D721Med (cell line): Measurements from ENCODE around the gene LDB2.

Experiments used
- DNase-seq: peaks from one replicate; pipeline ENCODE4 v3.0.0; 2011; ENCODE audit warnings: low spot score; ENCODE audit not compliant: insufficient read length
- FAIRE-seq: peaks from 2 replicates; lab custom pipeline; 2011; peaks lifted over from hg19 to GRCh38; lab: Jason Lieb, UNC
- CTCF ChIP-seq: IDR thresholded peaks from 2 replicates; pipeline ENCODE4 v1.5.1; 2012; ENCODE audit warnings: mild to moderate bottlenecking, control low read depth; ENCODE audit not compliant: insufficient read depth; ENCODE audit errors: missing control alignments

LDB2 gene

DNA sequence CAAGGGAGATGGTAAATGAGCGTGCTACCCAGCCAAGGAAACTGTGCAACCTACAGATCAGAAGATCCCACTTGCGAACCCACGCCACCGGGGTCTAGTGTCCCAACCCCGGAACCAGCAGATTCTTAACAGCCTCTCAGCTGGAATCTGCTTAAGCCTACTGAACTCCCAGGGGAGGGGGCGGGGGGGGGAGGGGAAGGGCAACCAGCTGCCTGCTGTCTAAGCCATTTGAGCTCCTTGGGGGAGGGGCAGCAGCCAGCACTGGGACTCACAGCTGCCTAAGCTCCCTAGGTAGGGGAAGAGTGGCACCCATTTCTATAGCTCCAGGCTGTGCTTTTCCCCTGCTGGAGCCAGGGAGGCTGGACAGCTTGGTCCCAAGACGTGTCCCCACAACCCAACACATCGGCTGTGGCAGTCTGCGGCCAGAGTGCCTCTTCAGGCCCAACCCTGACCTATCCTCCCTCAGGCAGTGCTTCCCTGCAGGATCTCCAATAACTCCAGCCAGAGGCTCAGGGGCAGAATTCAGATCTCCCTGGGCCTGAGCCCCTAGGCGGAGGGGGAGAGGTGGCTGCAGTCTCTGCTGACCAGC, 289.2 kb downstream of the LDB2 start:
- DNase-seq, result no peak
- FAIRE-seq, result no peak
- no peak for TF ChIP-seq CTCF

GRCh38 chr4:16608611-16609125, 289.8 kb downstream of the LDB2 start:
- no peak for TF ChIP-seq CTCF
- no peak for FAIRE-seq
- no peak for DNase-seq

- FAIRE-seq, result no peak
- TF ChIP-seq CTCF, result no peak
- no peak for DNase-seq
Measured at GRCh38 chr4:16608123-16608522, 290.3 kb downstream of the LDB2 start.

DNA sequence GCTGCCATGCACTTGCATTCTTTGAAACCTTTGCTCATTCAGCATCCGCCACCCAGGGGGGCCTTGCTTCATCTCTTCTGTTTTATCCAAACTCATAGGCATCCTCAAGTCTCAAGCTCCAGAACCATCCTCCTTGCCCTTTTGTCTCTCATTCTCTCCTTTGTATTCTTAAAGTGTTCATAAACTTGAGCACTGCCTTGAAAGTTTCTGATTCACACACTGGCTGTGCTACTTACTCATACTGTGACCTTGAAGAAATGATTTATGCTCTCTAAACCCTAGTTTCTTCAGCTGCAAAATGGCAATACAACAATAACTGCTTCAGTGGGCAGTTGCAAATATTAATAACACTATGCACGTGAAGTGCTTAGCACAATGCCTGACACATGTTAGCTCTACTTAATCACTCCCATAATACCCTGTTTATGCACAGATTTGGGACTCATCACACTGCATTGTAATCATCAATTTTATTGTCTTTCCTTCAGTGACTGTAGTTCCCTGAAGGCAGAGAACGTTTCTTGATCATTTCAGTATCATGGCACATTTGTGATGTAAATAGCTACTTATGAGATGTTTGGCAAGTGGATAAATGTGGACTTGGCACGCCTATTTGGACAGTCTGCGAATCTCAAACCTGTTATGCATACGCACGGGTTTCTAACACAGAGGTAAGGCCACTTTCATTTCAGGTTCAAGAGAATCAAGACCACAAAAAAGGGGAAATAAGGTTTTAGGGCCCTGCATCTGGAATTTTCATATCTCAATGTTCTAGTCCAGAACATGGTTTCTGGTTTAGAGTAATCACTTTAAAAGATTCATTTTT, 291.0 kb downstream of the LDB2 start:
- no peak for TF ChIP-seq CTCF
- FAIRE-seq (no peak), DNase-seq (no peak)

DNA sequence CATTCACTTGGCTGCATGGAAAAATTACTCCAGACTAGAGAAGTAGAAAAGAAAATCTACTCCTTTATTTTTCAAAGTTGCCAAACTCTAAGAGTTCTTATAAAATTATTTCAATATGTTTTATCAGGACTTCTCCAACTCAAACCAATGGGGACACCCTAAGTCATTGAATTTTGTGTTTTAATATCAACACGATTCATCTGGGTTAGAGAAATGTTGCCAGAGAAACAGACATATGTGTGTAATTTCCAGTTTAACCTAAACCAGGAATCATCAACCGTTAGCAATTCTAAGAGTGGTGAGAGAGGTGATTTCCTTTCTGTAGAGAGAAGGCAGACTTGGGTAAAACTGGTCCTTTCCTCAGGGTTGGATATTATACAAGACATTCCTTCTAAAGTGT, 291.8 kb downstream of the LDB2 start:
- no peak for DNase-seq
- TF ChIP-seq CTCF, result no peak
- no peak for FAIRE-seq

- FAIRE-seq (no peak), DNase-seq (no peak)
- TF ChIP-seq CTCF, result no peak
Measured at GRCh38 chr4:16603178-16603577, 295.3 kb downstream of the LDB2 start.

- DNase-seq, result no peak
- no peak for TF ChIP-seq CTCF
- no peak for FAIRE-seq
Measured at GRCh38 chr4:16598597-16599206, 299.7 kb downstream of the LDB2 start.
